ENCODE measurements around the gene ELANE.
"Not testable (repeated sequence)": the region's sequence is repeated elsewhere in the genome, so short reads cannot be mapped to it uniquely, and the experiment has no call there.

The ELANE gene

DNA sequence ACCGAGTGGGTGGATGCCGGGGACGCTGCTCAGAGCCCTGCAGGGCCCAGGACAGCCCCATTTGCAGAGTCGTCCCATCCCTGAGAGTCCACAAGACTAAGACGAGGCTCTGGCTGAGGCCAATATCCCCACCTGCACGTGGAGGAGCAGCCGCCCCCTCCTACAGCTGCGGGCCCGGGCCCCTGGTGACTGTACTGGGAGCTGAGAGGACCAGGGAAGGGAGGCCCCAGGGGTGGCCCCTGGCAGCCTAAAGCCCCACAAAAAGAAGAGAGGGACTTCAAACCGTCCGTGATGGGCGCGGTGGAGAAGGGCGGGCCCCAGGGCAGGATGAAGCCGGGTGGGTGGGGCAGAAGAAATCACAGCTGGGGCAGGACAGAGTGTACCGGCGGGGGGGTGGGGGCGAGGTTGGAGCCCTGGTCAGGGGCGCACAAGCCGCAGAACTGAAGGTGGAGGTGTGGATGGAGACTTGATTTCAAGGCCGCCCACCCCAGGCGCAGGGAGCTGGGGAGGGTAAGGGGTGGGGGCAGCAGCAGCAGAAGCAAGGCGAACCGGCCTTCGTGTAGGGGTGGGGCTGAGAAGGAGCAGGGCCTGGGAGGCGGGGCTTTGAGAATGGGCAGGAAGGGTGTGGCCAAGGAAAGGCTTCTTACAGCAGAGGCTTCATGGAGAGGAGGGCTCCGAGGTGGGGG lies 20.3 kb downstream of the ELANE start:
- no peaks in the 10 kb centered on the region for H3K9me3 ChIP-seq (ENCODE audit: control insufficient read depth in 2 of 2, low read length in 2 of 2)
- no peaks in the 10 kb centered on the region for H3K27me3 ChIP-seq (ENCODE audit: control insufficient read depth in 2 of 2, insufficient read depth in 2 of 2, low read length in 2 of 2)
- peaks cover 11 to 20% of the 10 kb centered on the region in 2 donors for H3K4me1 ChIP-seq (ENCODE audit: control insufficient read depth in 2 of 2, insufficient read depth in 2 of 2, low read length in 2 of 2)
- peak overlapping the region; percentile 88 to 97 for H3K27ac ChIP-seq (ENCODE audit: low read depth in 2 of 2, low read length in 2 of 2)
- peak overlapping the region in 1 of 2 donors; percentile 64 for H3K4me3 ChIP-seq (ENCODE audit: low read length in 2 of 2)
- H3K9ac ChIP-seq (ENCODE audit: low read depth in 1 of 2, low read length in 2 of 2) = peak overlapping the region; percentile 56 to 76
- peaks cover 16 to 18% of the 10 kb centered on the region in 2 donors for H3K36me3 ChIP-seq (ENCODE audit: control insufficient read depth in 2 of 2, insufficient read depth in 2 of 2, low read length in 2 of 2)

DNA sequence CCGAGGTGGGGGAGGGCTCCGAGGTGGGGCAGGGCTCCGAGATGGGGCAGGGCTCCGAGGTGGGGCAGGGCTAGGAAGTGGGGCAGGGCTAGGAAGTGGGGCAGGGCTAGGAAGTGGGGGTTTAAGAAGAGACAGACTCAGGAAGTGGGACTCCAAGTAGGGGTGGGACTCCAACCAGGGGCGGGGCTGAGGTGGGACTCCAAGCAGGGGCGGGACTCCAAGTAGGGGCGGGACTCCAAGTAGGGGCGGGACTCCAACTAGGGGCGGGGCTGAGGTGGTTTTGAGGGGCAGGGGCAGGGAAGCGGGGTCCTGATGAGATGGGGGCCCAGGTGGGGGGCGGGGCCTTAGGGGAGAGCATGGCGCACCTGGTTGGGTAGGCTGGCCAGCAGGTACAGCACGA lies 21.0 kb downstream of the ELANE start:
- H3K27me3 ChIP-seq (ENCODE audit: control insufficient read depth in 2 of 2, insufficient read depth in 2 of 2, low read length in 2 of 2) = no peaks in the 10 kb centered on the region
- H3K4me3 ChIP-seq (ENCODE audit: low read length in 2 of 2) = no peak overlapping the region
- peaks cover 11 to 20% of the 10 kb centered on the region in 2 donors for H3K4me1 ChIP-seq (ENCODE audit: control insufficient read depth in 2 of 2, insufficient read depth in 2 of 2, low read length in 2 of 2)
- no peak overlapping the region for H3K9ac ChIP-seq (ENCODE audit: low read depth in 1 of 2, low read length in 2 of 2)
- H3K36me3 ChIP-seq (ENCODE audit: control insufficient read depth in 2 of 2, insufficient read depth in 2 of 2, low read length in 2 of 2) = peaks cover 13 to 14% of the 10 kb centered on the region in 2 donors
- H3K27ac ChIP-seq (ENCODE audit: low read depth in 2 of 2, low read length in 2 of 2) = peak overlapping the region; percentile 88 to 97
- no peaks in the 10 kb centered on the region for H3K9me3 ChIP-seq (ENCODE audit: control insufficient read depth in 2 of 2, low read length in 2 of 2)

DNA sequence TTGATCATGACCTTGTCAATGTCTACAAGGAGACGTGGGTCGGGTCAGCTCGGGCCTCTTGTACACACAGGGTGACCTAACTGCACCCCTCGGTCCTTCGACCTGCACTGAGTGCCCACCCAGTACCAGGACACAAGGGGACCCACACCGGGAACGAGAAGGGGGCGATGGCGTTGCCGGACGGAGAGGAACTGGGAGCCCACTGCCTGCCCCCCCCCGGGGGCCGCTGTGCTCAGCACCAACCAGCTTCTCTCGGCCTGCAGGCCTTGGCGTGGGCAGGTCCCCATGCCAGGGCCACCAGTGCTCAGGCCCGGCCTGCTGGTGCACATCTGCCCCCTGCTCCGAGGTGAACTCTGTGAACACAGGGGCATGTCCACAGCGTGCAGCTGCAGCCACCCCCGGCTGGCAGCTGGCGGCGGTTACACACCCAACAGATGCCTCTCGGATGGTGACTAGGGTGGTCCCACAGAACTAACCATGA lies 21.5 kb downstream of the ELANE start:
- H3K4me3 ChIP-seq (ENCODE audit: low read length in 2 of 2) = no peak overlapping the region
- peak overlapping the region; percentile 88 to 97 for H3K27ac ChIP-seq (ENCODE audit: low read depth in 2 of 2, low read length in 2 of 2)
- no peaks in the 10 kb centered on the region for H3K27me3 ChIP-seq (ENCODE audit: control insufficient read depth in 2 of 2, insufficient read depth in 2 of 2, low read length in 2 of 2)
- no peaks in the 10 kb centered on the region for H3K9me3 ChIP-seq (ENCODE audit: control insufficient read depth in 2 of 2, low read length in 2 of 2)
- H3K36me3 ChIP-seq (ENCODE audit: control insufficient read depth in 2 of 2, insufficient read depth in 2 of 2, low read length in 2 of 2) = peaks cover 10% of the 10 kb centered on the region in 2 donors
- H3K4me1 ChIP-seq (ENCODE audit: control insufficient read depth in 2 of 2, insufficient read depth in 2 of 2, low read length in 2 of 2) = peaks cover 11 to 18% of the 10 kb centered on the region in 2 donors
- H3K9ac ChIP-seq (ENCODE audit: low read depth in 1 of 2, low read length in 2 of 2) = no peak overlapping the region

DNA sequence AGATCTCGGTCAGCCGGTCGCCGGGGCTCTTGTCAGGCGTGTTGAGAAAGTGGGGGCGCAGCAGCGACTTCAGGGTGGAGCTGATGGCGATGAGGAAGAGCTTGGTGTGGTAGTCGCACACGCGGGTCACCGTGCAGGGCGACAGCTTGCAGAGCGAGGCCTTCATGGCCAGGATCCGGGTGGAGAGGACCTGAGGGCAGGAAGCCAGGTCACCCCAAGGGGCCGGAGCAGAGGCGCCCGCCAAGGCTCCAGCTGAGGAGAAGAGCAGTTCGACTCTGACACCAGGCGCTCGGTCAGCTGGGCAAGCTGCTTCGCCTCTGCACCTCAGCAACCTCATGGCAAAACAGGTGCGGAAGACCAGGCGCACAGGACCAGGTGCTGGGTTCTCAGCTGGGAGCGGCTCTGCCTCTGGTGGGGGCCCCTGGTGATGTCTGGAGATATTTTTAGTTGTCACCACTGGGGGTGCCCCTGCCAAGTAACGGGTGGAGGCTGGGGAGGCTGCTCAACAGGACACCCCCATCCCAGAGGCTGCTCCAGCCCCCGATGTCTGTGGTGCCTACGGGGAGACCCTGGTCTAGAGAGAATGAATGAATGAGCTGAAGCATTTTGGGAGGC lies 23.3 kb downstream of the ELANE start:
- no peak overlapping the region for H3K27ac ChIP-seq (ENCODE audit: low read depth in 2 of 2, low read length in 2 of 2)
- H3K36me3 ChIP-seq (ENCODE audit: control insufficient read depth in 2 of 2, insufficient read depth in 2 of 2, low read length in 2 of 2) = peaks cover 10 to 16% of the 10 kb centered on the region in 2 donors
- no peaks in the 10 kb centered on the region for H3K9me3 ChIP-seq (ENCODE audit: control insufficient read depth in 2 of 2, low read length in 2 of 2)
- H3K27me3 ChIP-seq (ENCODE audit: control insufficient read depth in 2 of 2, insufficient read depth in 2 of 2, low read length in 2 of 2) = no peaks in the 10 kb centered on the region
- H3K4me1 ChIP-seq (ENCODE audit: control insufficient read depth in 2 of 2, insufficient read depth in 2 of 2, low read length in 2 of 2) = peaks cover 7 to 8% of the 10 kb centered on the region in 2 donors
- no peak overlapping the region for H3K4me3 ChIP-seq (ENCODE audit: low read length in 2 of 2)
- H3K9ac ChIP-seq (ENCODE audit: low read depth in 1 of 2, low read length in 2 of 2) = no peak overlapping the region

DNA sequence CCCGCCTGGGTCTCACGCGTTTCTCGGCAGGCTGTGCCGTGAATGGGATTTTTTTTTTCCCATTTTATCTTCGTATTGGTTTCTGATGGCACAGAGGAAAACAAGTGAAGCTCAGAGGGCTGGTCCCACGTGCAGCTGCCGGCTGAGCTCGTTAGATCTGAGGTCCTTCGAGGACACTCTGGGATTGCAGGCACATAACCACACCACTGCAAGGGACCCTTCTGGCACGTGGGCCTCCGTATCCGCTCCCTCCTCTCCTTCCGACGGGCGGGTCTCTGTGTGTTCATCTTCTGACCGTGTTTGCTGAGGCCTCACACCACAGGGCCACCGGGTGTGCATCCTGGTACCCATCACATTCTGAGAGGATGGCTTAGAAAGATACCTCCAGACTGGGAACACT lies 24.0 kb downstream of the ELANE start:
- Histone ChIP-seq H3K9ac (ENCODE audit: low read depth in 1 of 2, low read length in 2 of 2) (no peak overlapping the region), H3K9me3 (ENCODE audit: control insufficient read depth in 2 of 2, low read length in 2 of 2) (no peaks in the 10 kb centered on the region), H3K4me3 (ENCODE audit: low read length in 2 of 2) (no peak overlapping the region), H3K4me1 (ENCODE audit: control insufficient read depth in 2 of 2, insufficient read depth in 2 of 2, low read length in 2 of 2) (peaks cover 7 to 8% of the 10 kb centered on the region in 2 donors), H3K27me3 (ENCODE audit: control insufficient read depth in 2 of 2, insufficient read depth in 2 of 2, low read length in 2 of 2) (no peaks in the 10 kb centered on the region), H3K27ac (ENCODE audit: low read depth in 2 of 2, low read length in 2 of 2) (no peak overlapping the region), H3K36me3 (ENCODE audit: control insufficient read depth in 2 of 2, insufficient read depth in 2 of 2, low read length in 2 of 2) (peaks cover 12 to 19% of the 10 kb centered on the region in 2 donors)

DNA sequence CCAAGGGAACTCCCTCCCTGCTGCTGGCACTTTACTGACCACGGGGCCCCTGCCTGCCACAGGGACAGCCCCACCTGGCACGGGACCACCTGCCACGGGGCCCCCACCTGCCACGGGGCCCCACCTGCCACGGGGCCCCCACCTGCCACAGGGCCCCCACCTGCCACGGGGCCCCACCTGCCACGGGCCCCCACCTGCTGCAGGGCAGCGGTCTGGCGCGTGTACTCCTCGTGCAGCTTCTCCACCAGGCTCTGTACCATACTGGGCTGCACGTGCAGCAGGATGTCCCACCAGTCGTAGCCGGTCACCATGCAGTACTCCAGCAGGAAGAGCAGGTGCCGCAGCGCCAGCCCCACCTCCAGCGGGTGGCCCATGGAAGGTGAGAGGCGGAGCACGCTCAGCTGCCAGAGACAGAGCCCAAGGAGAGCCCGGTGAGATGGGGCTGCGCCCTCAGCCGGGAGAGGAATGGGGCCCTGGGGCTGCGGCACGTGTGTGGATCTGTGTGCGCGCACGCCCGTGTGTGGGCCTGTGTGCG lies 24.7 kb downstream of the ELANE start:
- Histone ChIP-seq H3K36me3 (ENCODE audit: control insufficient read depth in 2 of 2, insufficient read depth in 2 of 2, low read length in 2 of 2) (peaks cover 20 to 27% of the 10 kb centered on the region in 2 donors), H3K4me3 (ENCODE audit: low read length in 2 of 2) (no peak overlapping the region), H3K9ac (ENCODE audit: low read depth in 1 of 2, low read length in 2 of 2) (no peak overlapping the region)

DNA sequence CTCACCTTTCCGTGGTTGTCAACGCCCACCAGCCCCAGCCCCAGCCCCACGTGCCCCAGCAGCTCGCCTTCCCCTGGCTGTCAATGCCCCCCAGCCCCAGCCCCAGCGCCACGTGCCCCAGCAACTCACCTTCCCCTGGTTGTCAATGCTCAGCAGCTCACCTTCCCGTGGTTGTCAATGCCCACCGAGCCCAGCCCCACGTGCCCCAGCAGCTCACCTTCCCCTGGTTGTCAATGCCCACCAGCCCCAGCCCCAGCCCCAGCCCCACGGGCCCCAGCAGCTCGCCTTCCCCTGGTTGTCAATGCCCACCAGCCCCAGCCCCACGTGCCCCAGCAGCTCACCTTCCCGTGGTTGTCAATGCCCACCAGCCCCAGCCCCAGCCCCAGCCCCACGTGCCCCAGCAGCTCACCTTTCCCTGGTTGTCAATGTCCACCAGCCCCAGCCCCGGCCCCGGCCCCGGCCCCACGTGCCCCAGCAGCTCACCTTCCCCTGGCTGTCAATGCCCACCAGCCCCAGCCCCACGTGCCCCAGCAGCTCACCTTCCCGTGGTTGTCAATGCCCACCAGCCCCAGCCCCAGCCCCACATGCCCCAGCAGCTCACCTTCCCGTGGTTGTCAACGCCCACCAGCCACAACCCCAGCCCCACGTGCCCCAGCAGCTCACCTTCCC lies 26.0 kb downstream of the ELANE start:
- not testable (repeated sequence) for H3K4me1 ChIP-seq (ENCODE audit: control insufficient read depth in 2 of 2, insufficient read depth in 2 of 2, low read length in 2 of 2); H3K27me3 ChIP-seq (ENCODE audit: control insufficient read depth in 2 of 2, insufficient read depth in 2 of 2, low read length in 2 of 2); H3K9ac ChIP-seq (ENCODE audit: low read depth in 1 of 2, low read length in 2 of 2); H3K27ac ChIP-seq (ENCODE audit: low read depth in 2 of 2, low read length in 2 of 2); H3K9me3 ChIP-seq (ENCODE audit: control insufficient read depth in 2 of 2, low read length in 2 of 2); H3K4me3 ChIP-seq (ENCODE audit: low read length in 2 of 2)
- peaks cover 28 to 38% of the 10 kb centered on the region in 2 donors for H3K36me3 ChIP-seq (ENCODE audit: control insufficient read depth in 2 of 2, insufficient read depth in 2 of 2, low read length in 2 of 2)

More for the DNA sequence above, 24.7 kb downstream of the ELANE start:
- no peak overlapping the region for H3K27ac ChIP-seq (ENCODE audit: low read depth in 2 of 2, low read length in 2 of 2)
- H3K27me3 ChIP-seq (ENCODE audit: control insufficient read depth in 2 of 2, insufficient read depth in 2 of 2, low read length in 2 of 2) = no peaks in the 10 kb centered on the region
- H3K4me1 ChIP-seq (ENCODE audit: control insufficient read depth in 2 of 2, insufficient read depth in 2 of 2, low read length in 2 of 2) = peaks cover 5 to 7% of the 10 kb centered on the region in 2 donors
- no peaks in the 10 kb centered on the region for H3K9me3 ChIP-seq (ENCODE audit: control insufficient read depth in 2 of 2, low read length in 2 of 2)

DNA sequence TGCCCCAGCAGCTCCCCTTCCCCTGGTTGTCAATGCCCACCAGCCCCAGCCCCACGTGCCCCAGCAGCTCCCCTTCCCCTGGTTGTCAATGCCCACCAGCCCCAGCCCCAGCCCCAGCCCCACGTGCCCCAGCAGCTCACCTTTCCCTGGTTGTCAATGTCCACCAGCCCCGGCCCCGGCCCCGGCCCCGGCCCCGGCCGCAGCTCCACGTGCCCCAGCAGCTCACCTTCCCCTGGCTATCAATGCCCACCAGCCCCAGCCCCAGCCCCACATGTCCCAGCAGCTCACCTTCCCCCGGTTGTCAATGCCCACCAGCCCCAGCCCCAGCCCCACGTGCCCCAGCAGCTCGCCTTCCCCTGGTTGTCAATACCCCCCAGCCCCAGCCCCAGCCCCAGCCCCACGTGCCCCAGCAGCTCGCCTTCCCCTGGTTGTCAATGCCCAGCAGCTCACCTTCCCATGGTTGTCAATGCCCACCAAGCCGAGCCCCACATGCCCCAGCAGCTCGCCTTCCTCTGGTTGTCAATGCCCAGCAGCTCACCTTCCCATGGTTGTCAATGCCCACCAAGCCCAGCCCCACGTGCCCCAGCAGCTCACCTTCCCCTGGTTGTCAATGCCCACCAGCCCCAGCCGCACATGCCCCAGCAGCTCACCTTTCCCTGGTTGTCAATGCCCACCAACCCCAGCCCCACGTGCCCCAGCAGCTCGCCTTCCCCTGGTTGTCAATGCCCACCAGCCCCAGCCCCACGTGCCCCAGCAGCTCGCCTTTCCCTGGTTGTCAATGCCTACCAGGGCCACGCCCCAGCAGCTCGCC lies 26.9 kb downstream of the ELANE start:
- H3K27me3 ChIP-seq (ENCODE audit: control insufficient read depth in 2 of 2, insufficient read depth in 2 of 2, low read length in 2 of 2); H3K4me3 ChIP-seq (ENCODE audit: low read length in 2 of 2); H3K27ac ChIP-seq (ENCODE audit: low read depth in 2 of 2, low read length in 2 of 2); H3K9me3 ChIP-seq (ENCODE audit: control insufficient read depth in 2 of 2, low read length in 2 of 2); H3K9ac ChIP-seq (ENCODE audit: low read depth in 1 of 2, low read length in 2 of 2); H3K4me1 ChIP-seq (ENCODE audit: control insufficient read depth in 2 of 2, insufficient read depth in 2 of 2, low read length in 2 of 2): not testable (repeated sequence)
- peaks cover 28 to 44% of the 10 kb centered on the region in 2 donors for H3K36me3 ChIP-seq (ENCODE audit: control insufficient read depth in 2 of 2, insufficient read depth in 2 of 2, low read length in 2 of 2)

DNA sequence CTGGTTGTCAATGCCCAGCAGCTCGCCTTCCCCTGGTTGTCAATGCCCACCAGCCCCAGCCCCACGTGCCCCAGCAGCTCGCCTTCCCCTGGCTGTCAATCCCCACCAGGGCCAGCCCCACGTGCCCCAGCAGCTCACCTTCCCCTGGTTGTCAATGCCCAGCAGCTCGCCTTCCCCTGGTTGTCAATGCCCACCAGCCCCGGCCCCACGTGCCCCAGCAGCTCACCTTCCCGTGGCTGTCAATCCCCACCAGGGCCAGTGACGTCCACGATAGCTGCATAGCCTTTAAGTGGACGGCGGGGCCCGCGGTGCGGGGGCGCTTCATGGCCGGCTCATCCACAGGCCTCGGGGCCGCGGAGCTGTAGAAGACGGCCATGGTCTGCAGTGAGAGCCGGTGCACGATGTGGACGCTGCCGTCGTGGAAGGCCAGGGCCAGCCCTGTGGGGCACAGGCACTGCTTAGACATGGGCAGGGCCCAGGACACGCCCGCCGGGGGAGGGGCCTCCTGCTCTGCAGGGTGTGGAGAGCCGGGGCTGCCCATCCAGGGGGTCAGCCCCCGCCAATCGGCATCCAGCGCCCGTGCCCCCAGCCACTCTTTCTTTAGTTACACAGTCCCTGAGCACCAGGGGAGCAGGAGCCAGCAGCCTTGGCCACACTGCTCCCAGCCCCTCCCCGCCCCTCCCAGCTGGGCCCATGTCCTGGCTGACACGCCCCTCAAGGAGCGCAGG lies 27.8 kb downstream of the ELANE start:
- Histone ChIP-seq H3K9ac (ENCODE audit: low read depth in 1 of 2, low read length in 2 of 2) (no peak overlapping the region), H3K9me3 (ENCODE audit: control insufficient read depth in 2 of 2, low read length in 2 of 2) (no peaks in the 10 kb centered on the region), H3K27ac (ENCODE audit: low read depth in 2 of 2, low read length in 2 of 2) (no peak overlapping the region), H3K4me3 (ENCODE audit: low read length in 2 of 2) (no peak overlapping the region), H3K36me3 (ENCODE audit: control insufficient read depth in 2 of 2, insufficient read depth in 2 of 2, low read length in 2 of 2) (peaks cover 28 to 46% of the 10 kb centered on the region in 2 donors), H3K27me3 (ENCODE audit: control insufficient read depth in 2 of 2, insufficient read depth in 2 of 2, low read length in 2 of 2) (no peaks in the 10 kb centered on the region), H3K4me1 (ENCODE audit: control insufficient read depth in 2 of 2, insufficient read depth in 2 of 2, low read length in 2 of 2) (no peaks in the 10 kb centered on the region)

Data from mucosa of rectum (tissue), 2 donors.